ENCODE results near the gene SREBF2.

The SREBF2 gene

GRCh38 chr22:41832553-41833368, at the start of gene SREBF2:
SREBF2 (plus strand) TSS chr22:41833105; CDS start chr22:41833271, 166 bp downstream.
- DNase-seq (ENCODE audit: low spot score), result peak; percentile 97

- DNase-seq (ENCODE audit: low spot score), result no peak
Measured at GRCh38 chr22:41787331-41787730, 45.6 kb upstream of the SREBF2 start.

- no peak for DNase-seq (ENCODE audit: low spot score)
Measured at GRCh38 chr22:41793871-41794270, 39.0 kb upstream of the SREBF2 start.

GRCh38 chr22:41798736-41799135, 34.2 kb upstream of the SREBF2 start:
- no peak for DNase-seq (ENCODE audit: low spot score)

DNA sequence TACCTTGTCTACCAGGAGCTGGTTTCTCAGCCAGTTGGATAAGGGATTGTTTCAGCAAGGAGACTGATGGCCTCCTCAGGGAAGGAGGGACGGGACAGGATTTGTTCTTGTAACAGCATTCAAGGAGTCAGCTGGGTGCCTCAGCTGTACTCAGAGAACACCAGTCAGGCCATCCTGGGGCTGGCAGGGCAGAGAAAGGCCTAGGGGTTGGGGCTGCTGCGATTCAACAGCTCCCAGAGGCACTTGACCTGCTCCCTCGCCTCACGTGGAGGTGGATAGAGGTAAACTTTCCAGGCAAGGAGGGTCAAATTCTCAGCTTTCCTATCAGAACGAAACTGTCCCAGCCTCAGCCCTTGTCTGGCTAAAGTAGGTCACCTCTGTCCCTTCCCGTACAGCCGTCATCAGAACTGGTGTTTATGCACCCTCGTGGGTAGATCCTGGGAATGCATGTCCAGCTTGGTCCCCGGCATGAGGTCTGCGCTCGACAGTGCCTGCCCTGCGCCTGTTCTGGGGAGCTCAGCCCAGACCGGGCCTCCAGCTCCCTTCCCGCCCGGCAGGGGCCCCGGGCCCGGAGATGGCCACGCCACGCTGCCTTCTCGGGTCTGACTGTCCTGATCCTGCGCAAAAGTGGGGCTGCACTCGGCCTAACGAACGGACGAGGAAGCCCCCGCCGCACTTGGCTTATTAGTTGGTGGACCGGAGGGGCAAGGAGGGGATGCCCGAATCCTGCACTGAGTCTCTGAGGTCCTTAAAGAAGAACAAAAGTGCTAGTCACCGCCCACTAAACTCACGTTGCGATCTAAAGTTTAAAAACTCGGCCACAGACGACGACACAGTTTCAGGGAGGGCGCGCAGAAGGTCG, 33.2 kb upstream of the SREBF2 start:
- peak; percentile 64 for DNase-seq (ENCODE audit: low spot score)

- DNase-seq (ENCODE audit: low spot score), result peak; percentile 99
Measured at GRCh38 chr22:41800348-41801146, 32.4 kb upstream of the SREBF2 start, which contains the start of gene CCDC134. CCDC134 (plus strand) TSS chr22:41800679; CDS start chr22:41808891, 8,212 bp downstream.

- DNase-seq (ENCODE audit: low spot score), result no peak
Measured at GRCh38 chr22:41801147-41801819, 31.6 kb upstream of the SREBF2 start.

GRCh38 chr22:41801886-41802285, 31.0 kb upstream of the SREBF2 start:
- no peak for DNase-seq (ENCODE audit: low spot score)

- DNase-seq (ENCODE audit: low spot score), result no peak
Measured at GRCh38 chr22:41805639-41806038, 27.3 kb upstream of the SREBF2 start.

GRCh38 chr22:41808400-41808799, 24.5 kb upstream of the SREBF2 start:
- peak; percentile 9 for DNase-seq (ENCODE audit: low spot score)

DNA sequence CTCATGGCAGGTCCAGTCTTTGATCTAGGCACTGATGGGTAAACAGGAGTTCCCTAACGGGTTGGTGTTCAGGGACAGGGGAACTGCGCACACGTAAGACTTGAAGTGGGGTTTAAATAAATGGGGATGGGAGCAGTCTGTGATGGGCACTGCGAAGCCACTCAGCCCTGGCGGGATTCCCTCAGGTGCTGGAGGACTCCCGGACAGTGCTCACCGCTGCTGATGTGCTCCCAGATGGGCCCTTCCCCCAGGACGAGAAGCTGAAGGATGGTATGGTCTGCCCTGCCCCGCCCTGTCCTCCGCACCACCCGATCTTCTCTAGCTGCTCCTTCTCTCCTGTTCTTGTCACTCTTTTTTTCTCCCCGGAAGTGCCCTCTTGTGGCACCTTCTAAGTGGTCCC, 22.9 kb upstream of the SREBF2 start:
- peak; percentile 3 for DNase-seq (ENCODE audit: low spot score)

DNA sequence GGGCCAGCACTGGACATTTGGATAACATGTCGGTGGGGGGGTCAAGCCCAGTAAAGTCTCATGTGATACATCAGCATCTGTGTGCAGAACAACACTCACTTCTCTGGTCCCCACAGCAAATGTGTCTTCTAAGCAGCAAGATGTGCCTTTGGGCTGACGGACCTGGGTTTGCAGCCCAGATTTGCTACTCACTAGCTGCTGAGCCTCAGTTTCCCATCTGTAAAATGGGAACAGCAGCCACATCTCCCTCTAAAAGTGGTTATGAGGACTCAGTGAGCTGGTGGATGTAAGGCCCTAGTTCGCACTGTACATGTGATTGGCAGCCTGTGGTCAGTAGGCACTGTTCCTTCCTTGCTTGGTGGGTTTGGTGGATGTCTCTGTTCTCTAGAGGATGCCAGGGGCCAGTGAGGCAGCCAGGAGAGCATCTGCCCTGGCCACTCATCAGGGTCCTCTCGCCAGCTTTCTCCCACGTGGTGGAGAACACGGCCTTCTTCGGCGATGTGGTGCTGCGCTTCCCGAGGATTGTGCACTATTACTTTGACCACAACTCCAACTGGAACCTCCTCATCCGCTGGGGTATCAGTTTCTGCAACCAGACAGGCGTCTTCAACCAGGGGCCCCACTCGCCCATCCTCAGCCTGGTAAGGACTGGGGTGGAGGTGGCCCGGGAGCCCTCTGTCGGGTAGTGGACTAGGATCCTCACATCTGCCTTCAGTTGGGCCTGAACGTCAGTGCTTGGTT, 19.9 kb upstream of the SREBF2 start:
- no peak for DNase-seq (ENCODE audit: low spot score)

DNA sequence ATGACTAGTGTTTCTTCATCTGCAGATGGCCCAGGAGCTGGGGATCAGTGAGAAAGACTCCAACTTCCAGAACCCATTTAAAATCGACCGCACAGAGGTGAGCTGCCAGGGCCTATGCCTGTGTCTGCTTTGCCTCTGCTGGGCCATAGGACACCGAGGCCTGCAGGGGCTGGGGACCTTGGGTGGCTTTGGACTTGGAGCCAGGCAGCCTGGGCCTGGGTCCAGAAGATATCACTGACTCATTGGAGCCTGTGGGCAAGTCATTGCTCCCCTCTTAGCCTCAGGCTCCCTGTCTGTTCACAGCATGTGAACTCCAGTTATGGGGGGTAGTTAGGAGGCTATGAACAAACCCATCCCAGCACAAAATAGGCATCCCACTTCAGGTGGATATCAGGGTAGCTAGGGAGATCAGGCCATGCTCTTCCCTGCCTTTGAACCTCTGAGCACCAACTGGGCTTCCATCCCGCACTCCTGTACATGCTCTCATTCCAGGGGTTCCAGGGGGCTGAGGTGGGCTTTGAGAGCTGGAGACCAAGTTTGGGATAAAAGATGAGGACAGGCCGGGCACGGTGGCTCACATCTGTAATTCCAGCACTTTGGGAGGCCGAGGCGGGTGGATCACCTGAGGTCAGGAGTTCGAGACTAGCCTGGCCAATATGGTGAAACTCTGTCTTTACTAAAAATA, 19.0 kb upstream of the SREBF2 start:
- peak; percentile 1 for DNase-seq (ENCODE audit: low spot score)

GRCh38 chr22:41815716-41816115, 17.2 kb upstream of the SREBF2 start:
- no peak for DNase-seq (ENCODE audit: low spot score)

DNA sequence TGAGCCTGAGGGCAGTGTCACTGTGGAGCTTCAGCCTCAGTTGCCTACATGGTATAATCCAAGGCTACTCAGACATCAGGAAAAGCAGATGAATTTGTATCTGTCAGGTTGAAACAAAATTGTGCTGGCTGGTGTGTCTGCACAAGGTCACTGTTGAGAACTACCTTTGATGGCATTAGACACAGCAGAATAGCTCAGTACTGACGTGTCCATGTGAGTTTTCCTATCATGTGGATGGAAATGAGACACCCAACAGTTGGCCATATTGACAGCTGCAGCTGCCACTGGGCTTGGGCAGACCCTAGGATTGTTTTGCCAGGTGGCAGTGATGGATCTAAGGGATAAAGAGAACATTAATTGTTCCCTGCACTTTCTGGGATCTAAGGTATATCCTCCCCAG, 16.7 kb upstream of the SREBF2 start:
- no peak for DNase-seq (ENCODE audit: low spot score)

DNA sequence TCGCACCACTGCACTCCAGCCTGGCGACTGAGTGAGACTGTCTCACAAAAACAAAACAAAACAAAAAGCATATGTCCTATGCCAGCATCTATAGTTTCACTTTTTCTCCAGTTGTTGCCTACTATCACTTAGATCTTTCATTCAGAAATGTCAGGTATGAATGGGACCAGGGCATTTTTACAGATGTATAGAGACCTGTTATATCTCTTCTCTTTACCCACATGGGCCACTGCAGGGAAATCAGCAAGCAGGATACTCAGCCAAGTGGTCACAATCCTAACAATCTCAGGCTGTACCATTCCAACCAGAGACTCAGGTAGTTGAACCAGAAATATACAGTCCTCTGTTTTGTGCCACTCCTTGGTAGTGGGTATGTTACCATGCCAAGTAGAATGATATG, 16.0 kb upstream of the SREBF2 start:
- no peak for DNase-seq (ENCODE audit: low spot score)

DNA sequence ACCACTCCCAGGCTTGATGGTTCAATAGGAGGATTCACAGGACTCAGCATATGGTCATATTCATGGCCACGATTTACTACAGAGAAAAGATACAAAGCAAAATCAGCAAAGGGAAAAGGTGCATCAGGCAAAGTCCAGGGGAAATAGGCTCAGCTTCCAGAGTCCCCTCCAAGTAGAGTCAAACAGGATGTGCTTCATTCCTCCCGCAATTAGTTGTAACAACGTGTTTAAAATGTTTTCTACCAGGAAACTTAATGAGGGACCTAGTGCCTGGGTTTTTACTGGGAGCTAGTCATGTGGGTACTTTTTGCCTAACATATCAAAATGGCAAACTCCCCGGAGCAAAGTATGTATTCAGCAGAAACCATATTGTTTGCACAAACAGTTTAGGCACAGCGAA, 14.9 kb upstream of the SREBF2 start:
- DNase-seq (ENCODE audit: low spot score), result no peak

DNA sequence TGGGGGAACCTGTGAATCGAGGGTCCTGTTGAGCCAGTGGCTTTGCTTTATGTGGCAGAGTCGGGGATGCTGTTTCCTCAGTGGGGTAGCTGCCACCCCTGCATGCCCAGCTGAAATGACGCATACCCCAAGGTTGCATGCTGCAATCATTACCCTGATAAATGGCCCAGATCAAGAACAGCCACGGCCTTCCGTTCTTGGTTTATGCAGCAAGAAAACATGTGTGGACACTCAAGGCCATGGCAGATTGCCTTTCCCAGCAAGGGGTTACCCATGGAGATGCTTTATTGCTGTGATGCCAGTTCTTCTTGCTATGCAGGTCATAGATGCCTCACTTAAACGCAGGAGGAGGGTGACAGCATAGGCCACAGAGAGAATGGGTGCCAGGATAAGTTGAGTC, 14.3 kb upstream of the SREBF2 start:
- no peak for DNase-seq (ENCODE audit: low spot score)

DNA sequence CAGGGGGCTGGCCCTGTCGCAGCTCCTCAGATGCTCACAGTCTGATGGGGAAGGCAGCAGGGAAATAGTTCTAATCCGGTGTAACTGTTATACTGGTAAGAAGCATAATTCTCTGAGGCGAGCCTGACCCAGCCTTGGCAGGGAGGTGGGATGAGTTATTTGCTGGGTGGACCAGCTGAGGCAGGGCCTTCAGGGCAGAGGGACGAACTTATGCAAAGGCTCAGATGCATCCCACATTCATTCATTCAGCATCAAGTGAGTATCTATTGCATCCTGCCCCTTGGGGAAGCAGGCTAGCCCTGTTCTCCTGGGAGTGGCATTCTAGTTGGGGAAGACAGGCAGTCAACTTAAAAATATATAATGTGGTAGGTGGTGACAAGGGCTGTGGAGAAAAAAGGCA, 13.6 kb upstream of the SREBF2 start:
- no peak for DNase-seq (ENCODE audit: low spot score)

DNA sequence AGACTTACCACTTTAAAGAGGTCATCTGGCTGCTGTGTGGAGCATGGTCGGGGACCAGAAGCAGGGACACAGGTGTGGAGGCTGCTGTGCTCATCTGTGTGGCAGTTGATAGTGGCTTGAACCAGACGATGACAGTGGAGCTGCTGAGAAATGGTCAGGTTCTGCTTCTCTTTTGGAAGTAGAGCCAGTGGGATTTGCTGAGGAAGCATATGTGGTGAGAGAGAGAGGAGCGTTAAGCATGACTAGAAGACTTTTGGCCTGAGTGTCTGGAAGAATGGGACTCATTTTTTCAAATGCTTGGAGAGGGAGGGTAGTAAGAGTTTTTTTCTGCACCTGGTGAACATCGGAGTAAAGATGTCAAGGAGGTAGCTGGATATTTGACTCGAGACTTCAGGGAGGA, 12.5 kb upstream of the SREBF2 start:
- no peak for DNase-seq (ENCODE audit: low spot score)

Data from iPS-NIHi11 (cell line).